ENCODE measurements around the gene EDDM13. TPM values are rescaled to one million over a fixed set of nuclear protein-coding genes. Genes with fewer than 3 reads are reported as not detected.
A peak's percentile ranks its signal among the peaks of the same experiment; 100 is the strongest.

The EDDM13 gene
- total RNA-seq, 1 experiment from 2014 or later: not detected

DNA sequence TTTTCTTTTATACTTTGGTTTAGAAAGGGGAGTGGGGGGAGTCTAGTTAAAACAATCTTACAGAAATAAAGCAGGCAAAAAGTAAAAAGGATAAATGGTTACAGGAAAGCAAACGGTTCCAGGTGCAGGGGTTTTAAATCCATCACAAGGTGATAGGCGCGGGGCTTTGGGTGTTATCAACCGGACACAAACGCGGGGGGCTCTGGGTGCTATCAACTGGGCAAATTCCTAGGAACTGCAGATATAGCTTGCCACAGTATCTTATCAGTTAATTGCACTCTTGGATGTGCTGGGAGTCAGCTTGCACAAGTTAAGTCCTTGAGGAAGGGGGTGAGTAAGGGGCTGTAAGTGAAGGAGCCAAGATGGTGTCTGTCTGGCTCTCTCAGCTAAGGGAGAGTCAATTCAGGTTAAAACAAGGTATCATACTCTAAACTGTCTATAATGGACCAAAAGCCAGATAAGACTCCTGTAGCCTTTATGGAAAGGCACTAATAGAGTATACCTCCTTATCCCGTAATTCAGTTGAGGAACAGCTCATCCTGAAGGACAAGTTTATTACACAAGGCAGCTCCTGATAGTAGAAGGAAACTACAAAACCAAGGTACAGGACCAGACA is 74.7 kb downstream of the EDDM13 start:
- DNase-seq: no peak
- no peak overlapping the region for H3K4me3 ChIP-seq
- peaks cover 7% of the 10 kb centered on the region; the same call in 1 of the 2 replicates for H3K9me3 ChIP-seq
- H3K36me3 ChIP-seq: no peaks in the 10 kb centered on the region
- no peaks in the 10 kb centered on the region for H3K27me3 ChIP-seq

DNA sequence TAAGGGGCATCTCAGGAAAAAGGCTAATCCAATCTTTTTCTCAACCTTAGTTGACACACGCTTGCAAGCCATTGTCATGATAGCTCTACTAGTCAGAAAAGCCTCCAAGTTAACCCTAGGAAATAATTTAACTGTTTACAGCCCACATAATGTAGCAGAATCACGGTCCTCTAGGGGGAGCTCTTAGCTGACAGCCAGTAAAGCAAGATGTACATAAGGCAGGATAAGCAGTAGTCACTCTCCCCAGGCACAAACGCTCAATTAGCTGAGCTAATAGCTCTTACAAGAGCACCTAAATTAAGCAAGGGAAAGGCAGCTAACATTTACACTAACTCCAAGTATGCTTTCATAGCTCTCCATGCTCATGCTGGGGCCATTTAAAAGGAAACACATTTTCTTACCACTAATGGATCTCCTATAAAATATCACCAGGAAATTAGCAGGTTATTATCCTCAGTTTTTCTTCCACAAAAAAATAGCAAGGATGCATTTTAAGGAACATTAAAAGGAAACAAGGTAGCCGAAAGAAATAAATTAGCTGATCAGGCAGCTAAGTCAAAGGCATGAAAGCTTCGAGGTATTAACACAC is 75.8 kb downstream of the EDDM13 start:
- Histone ChIP-seq H3K36me3 (no peaks in the 10 kb centered on the region), H3K9me3 (peaks cover 3% of the 10 kb centered on the region; the same call in 1 of the 2 replicates), H3K27me3 (no peaks in the 10 kb centered on the region), H3K4me3 (no peak overlapping the region)
- no peak for DNase-seq

DNA sequence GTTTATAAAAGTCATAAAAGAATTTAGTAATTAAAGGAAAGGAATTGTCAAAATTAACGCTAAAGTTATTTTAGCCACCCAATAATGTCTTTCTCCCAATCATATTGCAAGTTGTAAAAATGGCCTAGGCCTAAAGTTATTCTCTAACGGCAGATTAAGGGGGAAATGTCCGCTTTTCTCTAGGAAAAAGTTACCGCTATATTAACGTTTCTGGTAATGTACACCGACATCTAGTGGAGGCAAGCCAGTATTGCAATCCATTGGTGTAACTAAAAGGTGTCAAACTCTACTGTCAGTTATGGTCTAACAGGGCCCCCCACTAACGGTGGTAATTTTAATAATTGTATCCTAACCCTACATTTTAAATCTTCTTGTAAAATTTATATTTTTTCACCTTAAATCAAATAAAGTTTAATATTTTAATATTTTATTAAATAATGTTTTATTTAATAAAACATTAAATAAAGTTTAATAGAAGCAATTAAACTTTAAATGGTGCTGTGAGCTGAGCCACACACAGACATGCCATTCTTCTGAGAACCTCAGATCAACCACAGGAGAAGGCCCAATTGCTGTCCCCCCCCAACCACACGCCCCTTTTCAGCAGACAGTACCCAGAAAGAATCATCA is 78.0 kb downstream of the EDDM13 start:
- H3K36me3 ChIP-seq: no peaks in the 10 kb centered on the region
- DNase-seq: peak; percentile 12

DNA sequence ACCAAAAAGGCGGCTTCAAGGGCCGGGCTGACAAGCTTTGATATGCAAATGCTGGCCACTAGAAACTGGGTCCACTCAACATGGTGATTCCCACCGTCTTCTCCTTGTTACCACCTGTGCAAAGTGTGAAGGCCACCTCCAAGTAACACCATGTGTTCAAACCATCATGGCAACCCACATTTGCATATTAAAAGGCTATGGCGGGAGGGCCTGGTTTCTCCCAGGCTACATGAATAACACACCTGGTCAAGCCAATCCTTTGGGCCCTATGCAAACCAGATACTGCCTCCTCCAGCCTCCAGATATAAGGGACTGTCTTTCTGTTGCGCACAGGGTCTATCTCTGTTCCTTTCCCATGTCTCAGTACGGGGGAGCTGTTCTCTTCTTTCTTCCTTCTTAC is 78.7 kb downstream of the EDDM13 start:
- Histone ChIP-seq H3K27me3 (no peaks in the 10 kb centered on the region), H3K36me3 (no peaks in the 10 kb centered on the region), H3K9me3 (peaks cover 2% of the 10 kb centered on the region), H3K4me3 (no peak overlapping the region)
- DNase-seq: no peak

More for the DNA sequence above, 78.0 kb downstream of the EDDM13 start:
- H3K4me3 ChIP-seq: no peak overlapping the region
- no peaks in the 10 kb centered on the region for H3K27me3 ChIP-seq
- H3K9me3 ChIP-seq: peaks cover 2% of the 10 kb centered on the region

DNA sequence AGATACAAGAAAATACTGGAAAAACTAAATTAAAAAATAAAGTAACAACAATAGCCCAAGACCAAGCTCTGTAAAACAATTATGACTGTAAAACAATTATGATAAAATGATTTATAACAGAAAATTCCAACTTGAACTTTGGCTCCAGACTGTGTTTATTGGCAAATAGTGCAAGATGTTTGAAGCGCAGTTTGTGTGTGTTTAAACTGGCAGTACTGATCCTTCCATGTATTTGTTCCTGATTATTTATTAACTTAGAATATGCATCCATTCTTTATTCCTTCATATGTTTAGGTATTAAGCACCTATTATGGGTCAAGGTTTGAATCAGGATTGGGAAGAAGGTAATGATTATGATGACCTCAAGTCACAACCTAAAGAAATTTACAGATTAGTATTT is 83.0 kb downstream of the EDDM13 start:
- Histone ChIP-seq H3K4me3 (no peak overlapping the region), H3K36me3 (no peaks in the 10 kb centered on the region), H3K27me3 (no peaks in the 10 kb centered on the region), H3K9me3 (peaks cover 12% of the 10 kb centered on the region)
- DNase-seq: no peak

DNA sequence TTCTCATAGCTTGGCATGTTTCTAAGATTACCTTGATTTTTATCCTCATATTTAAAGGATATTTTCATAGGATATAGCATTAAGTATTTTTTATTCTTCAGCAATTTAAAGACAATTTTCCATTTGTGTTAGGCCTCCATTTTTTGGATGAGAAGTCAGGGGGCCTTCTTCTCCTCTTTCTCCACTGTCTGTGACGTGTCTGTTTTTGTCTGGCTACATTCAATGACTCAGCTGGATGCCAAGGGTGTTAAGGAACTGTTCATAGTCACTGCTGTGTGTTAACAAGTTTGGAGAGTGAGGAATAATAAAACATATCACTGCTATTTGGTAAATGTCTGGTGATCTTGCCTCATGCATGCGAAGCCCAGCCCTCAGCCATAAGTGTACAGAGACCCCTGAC is 84.4 kb downstream of the EDDM13 start:
- no peak for DNase-seq
- H3K9me3 ChIP-seq: peaks cover 19% of the 10 kb centered on the region
- no peaks in the 10 kb centered on the region for H3K36me3 ChIP-seq
- no peak overlapping the region for H3K4me3 ChIP-seq
- H3K27me3 ChIP-seq: no peaks in the 10 kb centered on the region

Other genes starting within 250 kb of the EDDM13 start
- gene ZNF787, start 151.5 kb upstream of the EDDM13 start, total RNA-seq (2014; rRNA removed; shearing (Covaris generic); ENCODE audit: low replicate concordance): 31.8 and 103 TPM in 2 replicates
- gene ZNF444, start 131.5 kb upstream of the EDDM13 start, total RNA-seq (2014; rRNA removed; shearing (Covaris generic); ENCODE audit: low replicate concordance): 11.6 and 23.8 TPM in 2 replicates
- not detected in 2 replicates for gene GALP, start 96.7 kb upstream of the EDDM13 start, total RNA-seq (2014; rRNA removed; shearing (Covaris generic); ENCODE audit: low replicate concordance)
- not detected in 2 replicates for gene ZSCAN5B, start 75.0 kb upstream of the EDDM13 start, total RNA-seq (2014; rRNA removed; shearing (Covaris generic); ENCODE audit: low replicate concordance)
- gene ZSCAN5C, start 70.5 kb upstream of the EDDM13 start, total RNA-seq (2014; rRNA removed; shearing (Covaris generic); ENCODE audit: low replicate concordance): not detected in 2 replicates
- 1.7 and 5.7 TPM in 2 replicates for gene ZSCAN5A, start 42.1 kb downstream of the EDDM13 start, total RNA-seq (2014; rRNA removed; shearing (Covaris generic); ENCODE audit: low replicate concordance)
- not detected in 2 replicates for gene ZNF582, start 120.8 kb downstream of the EDDM13 start, total RNA-seq (2014; rRNA removed; shearing (Covaris generic); ENCODE audit: low replicate concordance)
- gene ZNF583, start 131.6 kb downstream of the EDDM13 start, total RNA-seq (2014; rRNA removed; shearing (Covaris generic); ENCODE audit: low replicate concordance): 4.7 and 9.6 TPM in 2 replicates
- not detected in 2 replicates for gene ZNF667, start 204.6 kb downstream of the EDDM13 start, total RNA-seq (2014; rRNA removed; shearing (Covaris generic); ENCODE audit: low replicate concordance)
- not detected in 2 replicates for gene ZNF471, start 235.1 kb downstream of the EDDM13 start, total RNA-seq (2014; rRNA removed; shearing (Covaris generic); ENCODE audit: low replicate concordance)